Measurements from ENCODE around the gene TGM6. TPM values are rescaled to one million over a fixed set of nuclear protein-coding genes. Genes with fewer than 3 reads are reported as not detected.

Gene TGM6
- polyA plus RNA-seq, 3 donors = not detected

DNA sequence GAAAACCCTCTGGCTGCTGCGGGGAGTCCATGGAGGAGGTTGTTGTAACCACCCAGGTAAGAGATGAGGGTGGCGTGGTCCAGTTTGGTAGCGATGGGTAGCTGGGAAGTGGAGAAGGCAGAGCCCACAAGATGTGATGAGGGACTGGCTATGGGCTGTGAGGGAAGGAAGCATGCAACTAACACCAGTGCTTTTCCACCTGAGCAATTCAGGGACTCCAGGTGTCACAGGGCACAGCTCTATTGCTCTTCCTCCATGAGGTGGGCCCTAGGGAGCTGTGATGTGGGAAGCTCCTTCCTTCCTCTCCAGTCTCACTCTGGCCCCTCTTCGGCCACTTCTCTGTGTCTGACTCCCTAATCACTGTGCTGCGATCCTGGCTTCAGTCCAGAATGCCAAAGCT lies 32.4 kb upstream of the TGM6 start:
- Mint-ChIP-seq H3K36me3 (no peaks in the 10 kb centered on the region), H3K9me3 (peaks cover 0 to 8% (median 3%) of the 10 kb centered on the region in 7 donors), H3K27ac (peak overlapping the region in 3 of 7 donors; percentile 43 to 84 (median 74)), H3K27me3 (ENCODE audit: low read depth in 3 of 3) (peaks cover 16 to 31% (median 30%) of the 10 kb centered on the region in 3 donors), H3K4me1 (peaks cover 15% of the 10 kb centered on the region), H3K4me3 (peak overlapping the region in 1 of 2 donors; percentile 44)
- peaks cover 1 to 5% of the 10 kb centered on the region in 2 donors for H3K27me3 ChIP-seq (ENCODE audit: control insufficient read depth in 2 of 2, insufficient read depth in 2 of 2, low read length in 2 of 2)
- H3K27ac ChIP-seq (ENCODE audit: low read depth in 1 of 2, low read length in 2 of 2) = no peak overlapping the region
- H3K4me3 ChIP-seq (replicated peaks in 1 of 3; ENCODE audit: low read depth in 2 of 3, low read length in 3 of 3) = no peak overlapping the region
- 95% methylated on average over 3 of the region's 5 CpGs for WGBS (ENCODE audit: insufficient coverage)
- no peak overlapping the region for H2AFZ ChIP-seq (ENCODE audit: insufficient read depth, low read depth, low read length, poor library complexity, severe bottlenecking)
- H3K4me2 ChIP-seq (replicated peaks; ENCODE audit: extremely low read depth, low read length, poor library complexity, severe bottlenecking) = no peak overlapping the region
- no peaks in the 10 kb centered on the region for H4K20me1 ChIP-seq (ENCODE audit: insufficient read depth, low read length)
- H3K36me3 ChIP-seq (replicated peaks in 1 of 2; ENCODE audit: control insufficient read depth in 1 of 2, insufficient read depth in 2 of 2, low read length in 2 of 2) = no peaks in the 10 kb centered on the region
- intact Hi-C loops (cut with micrococcal nuclease) = loop anchor here (5.0 to 10.0 kb wide), 4 partner anchors 41 to 71 kb away; no protein-coding TSS in a partner anchor
- no peak overlapping the region for H3K9ac ChIP-seq (ENCODE audit: insufficient read depth, low read length, poor library complexity, severe bottlenecking)
- TF ChIP-seq, protein P1, sequence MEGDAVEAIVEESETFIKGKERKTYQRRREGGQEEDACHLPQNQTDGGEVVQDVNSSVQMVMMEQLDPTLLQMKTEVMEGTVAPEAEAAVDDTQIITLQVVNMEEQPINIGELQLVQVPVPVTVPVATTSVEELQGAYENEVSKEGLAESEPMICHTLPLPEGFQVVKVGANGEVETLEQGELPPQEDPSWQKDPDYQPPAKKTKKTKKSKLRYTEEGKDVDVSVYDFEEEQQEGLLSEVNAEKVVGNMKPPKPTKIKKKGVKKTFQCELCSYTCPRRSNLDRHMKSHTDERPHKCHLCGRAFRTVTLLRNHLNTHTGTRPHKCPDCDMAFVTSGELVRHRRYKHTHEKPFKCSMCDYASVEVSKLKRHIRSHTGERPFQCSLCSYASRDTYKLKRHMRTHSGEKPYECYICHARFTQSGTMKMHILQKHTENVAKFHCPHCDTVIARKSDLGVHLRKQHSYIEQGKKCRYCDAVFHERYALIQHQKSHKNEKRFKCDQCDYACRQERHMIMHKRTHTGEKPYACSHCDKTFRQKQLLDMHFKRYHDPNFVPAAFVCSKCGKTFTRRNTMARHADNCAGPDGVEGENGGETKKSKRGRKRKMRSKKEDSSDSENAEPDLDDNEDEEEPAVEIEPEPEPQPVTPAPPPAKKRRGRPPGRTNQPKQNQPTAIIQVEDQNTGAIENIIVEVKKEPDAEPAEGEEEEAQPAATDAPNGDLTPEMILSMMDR (IDR thresholded peaks at IDR 0.05) = no peak
- H3K9me3 ChIP-seq (replicated peaks in 1 of 2; ENCODE audit: control insufficient read depth in 1 of 2, insufficient read depth in 1 of 2, low read length in 2 of 2) = no peaks in the 10 kb centered on the region
- peaks cover 0 to 9% of the 10 kb centered on the region in 2 donors for H3K4me1 ChIP-seq (ENCODE audit: control insufficient read depth in 1 of 2, insufficient read depth in 2 of 2, low read length in 2 of 2)
- DNase-seq = no peak
- H3K79me2 ChIP-seq (ENCODE audit: insufficient read depth, low read length) = no peaks in the 10 kb centered on the region

DNA sequence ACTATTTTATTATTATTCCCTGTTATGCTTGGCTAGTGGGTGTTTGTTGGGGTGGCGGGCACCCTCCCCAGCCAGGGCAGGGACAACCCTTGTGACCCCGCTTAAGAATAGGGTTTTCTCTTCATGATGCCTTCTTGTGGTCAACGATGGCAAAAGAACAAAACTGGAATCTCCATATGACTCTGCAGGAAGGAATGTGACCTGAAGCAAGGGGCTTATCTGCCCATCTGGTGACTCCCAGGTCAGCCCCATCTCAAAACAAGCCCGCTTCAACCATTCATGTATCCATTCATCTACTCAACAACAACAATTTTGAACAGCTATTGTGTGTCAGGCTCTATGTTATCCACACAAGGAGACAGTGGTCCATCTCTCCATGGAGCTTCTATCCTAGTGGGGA lies 30.9 kb upstream of the TGM6 start:
- 87% methylated on average over 4 of the region's 4 CpGs for WGBS (ENCODE audit: insufficient coverage)
- Histone ChIP-seq H3K36me3 (replicated peaks in 1 of 2; ENCODE audit: control insufficient read depth in 1 of 2, insufficient read depth in 2 of 2, low read length in 2 of 2) (no peaks in the 10 kb centered on the region), H4K20me1 (ENCODE audit: insufficient read depth, low read length) (no peaks in the 10 kb centered on the region), H3K9ac (ENCODE audit: insufficient read depth, low read length, poor library complexity, severe bottlenecking) (no peak overlapping the region), H3K4me3 (replicated peaks in 1 of 3; ENCODE audit: low read depth in 2 of 3, low read length in 3 of 3) (no peak overlapping the region), H3K79me2 (ENCODE audit: insufficient read depth, low read length) (no peaks in the 10 kb centered on the region), H3K9me3 (replicated peaks in 1 of 2; ENCODE audit: control insufficient read depth in 1 of 2, insufficient read depth in 1 of 2, low read length in 2 of 2) (no peaks in the 10 kb centered on the region), H3K27me3 (ENCODE audit: control insufficient read depth in 2 of 2, insufficient read depth in 2 of 2, low read length in 2 of 2) (peaks cover 7 to 19% of the 10 kb centered on the region in 2 donors), H2AFZ (ENCODE audit: insufficient read depth, low read depth, low read length, poor library complexity, severe bottlenecking) (no peak overlapping the region), H3K4me1 (ENCODE audit: control insufficient read depth in 1 of 2, insufficient read depth in 2 of 2, low read length in 2 of 2) (peaks cover 0 to 9% of the 10 kb centered on the region in 2 donors), H3K4me2 (replicated peaks; ENCODE audit: extremely low read depth, low read length, poor library complexity, severe bottlenecking) (no peak overlapping the region), H3K27ac (ENCODE audit: low read depth in 1 of 2, low read length in 2 of 2) (no peak overlapping the region)
- TF ChIP-seq, protein P1 (IDR thresholded peaks at IDR 0.05) = no peak
- peaks cover 0 to 8% (median 3%) of the 10 kb centered on the region in 7 donors for H3K9me3 Mint-ChIP-seq
- no peak overlapping the region for H3K4me3 Mint-ChIP-seq
- H3K36me3 Mint-ChIP-seq = no peaks in the 10 kb centered on the region
- H3K4me1 Mint-ChIP-seq = peaks cover 15% of the 10 kb centered on the region
- intact Hi-C loops (cut with micrococcal nuclease) = loop anchor here (5.0 to 10.0 kb wide), 4 partner anchors 42 to 72 kb away; no protein-coding TSS in a partner anchor
- H3K27ac Mint-ChIP-seq = peak overlapping the region in 1 of 7 donors; percentile 30
- H3K27me3 Mint-ChIP-seq (ENCODE audit: low read depth in 3 of 3) = peaks cover 27 to 43% (median 40%) of the 10 kb centered on the region in 3 donors
- no peak for DNase-seq
